Progenitor cell of endocrine pancreas (in vitro differentiated cells): ENCODE measurements around the gene VARS2. TPM values are rescaled to one million over a fixed set of nuclear protein-coding genes. Genes with fewer than 3 reads are reported as not detected.
A peak's percentile ranks its signal among the peaks of the same experiment; 100 is the strongest.

Experiments
- DNase-seq: peaks from one replicate; pipeline ENCODE4 v3.0.0; 2021; ENCODE audit warnings: low spot score; ENCODE audit not compliant: unreplicated experiment
- H3K27ac Mint-ChIP-seq: 2 replicates; pipeline ENCODE4 v1.8.0; 2021; ENCODE audit warnings: mild to moderate bottlenecking, moderate library complexity, mixed read lengths
- H3K27me3 Mint-ChIP-seq: 2 replicates; pipeline ENCODE4 v1.8.0; 2021; ENCODE audit warnings: mixed read lengths
- H3K36me3 Mint-ChIP-seq: 2 replicates; pipeline ENCODE4 v1.8.0; 2022; ENCODE audit warnings: mixed read lengths; ENCODE audit not compliant: insufficient read depth
- H3K4me1 Mint-ChIP-seq: 2 replicates; pipeline ENCODE4 v1.8.0; 2021; ENCODE audit warnings: low read depth, mixed read lengths
- H3K4me3 Mint-ChIP-seq: 2 replicates; pipeline ENCODE4 v1.8.0; 2021; ENCODE audit warnings: low read depth, mild to moderate bottlenecking, moderate library complexity, mixed read lengths
- H3K9me3 Mint-ChIP-seq: 2 replicates; pipeline ENCODE4 v1.8.0; 2021; ENCODE audit warnings: low read depth, mixed read lengths
- CTCF ChIP-seq: fragments of 200-600 bp; sonication (generic); IDR thresholded peaks from one replicate; pipeline ENCODE4 v1.5.0; 2021; ENCODE audit warnings: antibody characterized with exemption, mild to moderate bottlenecking; ENCODE audit not compliant: unreplicated experiment
- total RNA-seq: library from RNA; stranded (reverse); gene quantifications from 2 replicates; pipeline ENCODE4 v1.2.1, GENCODE V29; 2021

Gene VARS2
- total RNA-seq, 1 donor from 2014 or later = 58.0 TPM

DNA sequence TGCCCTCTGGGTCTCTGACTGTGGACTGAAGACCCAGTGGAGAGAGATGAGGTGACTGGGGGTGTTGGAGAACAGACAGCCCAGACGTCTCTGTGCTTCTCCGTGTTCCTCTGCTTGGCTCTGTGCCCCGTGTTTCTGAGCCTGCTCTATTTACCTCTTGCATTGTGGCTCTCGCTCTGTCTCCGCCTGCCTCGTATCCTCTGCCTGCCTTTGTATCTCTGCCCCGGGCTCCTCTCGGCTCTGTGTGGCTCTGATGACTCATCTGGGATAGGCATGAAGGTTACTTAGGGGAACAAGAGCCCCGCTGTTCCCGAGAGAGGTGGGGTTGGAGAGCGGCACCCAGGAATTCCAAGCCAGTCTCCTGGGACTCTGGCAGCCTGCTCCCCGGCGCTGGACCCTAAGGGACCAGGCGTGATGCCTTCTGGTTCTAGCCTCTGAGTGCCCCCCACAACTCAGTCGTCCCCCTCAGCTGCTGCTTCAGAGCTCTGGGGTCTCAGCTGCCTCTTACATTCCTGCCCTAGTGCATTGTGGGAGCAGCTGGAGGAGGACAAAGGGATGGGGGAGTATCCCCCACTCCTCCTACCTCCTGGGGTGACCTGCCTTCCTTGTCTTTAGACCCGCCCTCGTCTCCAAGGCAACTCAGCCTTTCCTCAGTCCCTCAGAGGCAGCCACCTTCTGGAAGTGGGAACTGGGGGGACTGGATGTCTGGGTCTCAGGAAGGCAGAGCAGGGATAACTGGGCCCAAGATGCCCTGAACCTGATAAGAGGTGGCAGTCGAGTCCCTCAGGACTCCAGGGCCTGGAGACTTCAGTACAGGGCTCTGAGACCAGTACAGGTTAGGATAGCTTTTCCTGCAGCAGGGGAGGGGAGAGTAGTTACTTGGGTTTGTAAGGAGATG lies 27.8 kb upstream of the VARS2 start:
- peaks cover 8% of the 10 kb centered on the region for H3K36me3 Mint-ChIP-seq
- H3K27ac Mint-ChIP-seq = peak overlapping the region; percentile 95
- TF ChIP-seq CTCF = no peak
- H3K27me3 Mint-ChIP-seq = peaks cover 3% of the 10 kb centered on the region
- no peak for DNase-seq
- H3K4me3 Mint-ChIP-seq = peak overlapping the region; percentile 84
- no peaks in the 10 kb centered on the region for H3K9me3 Mint-ChIP-seq
- H3K4me1 Mint-ChIP-seq = peaks cover 42% of the 10 kb centered on the region

- Mint-ChIP-seq H3K9me3 (no peaks in the 10 kb centered on the region), H3K27ac (peak overlapping the region; percentile 95), H3K27me3 (no peaks in the 10 kb centered on the region), H3K4me1 (peaks cover 36% of the 10 kb centered on the region), H3K36me3 (peaks cover 8% of the 10 kb centered on the region), H3K4me3 (no peak overlapping the region)
- TF ChIP-seq CTCF = no peak
- no peak for DNase-seq
Observed at GRCh38 chr6:30886897-30887255, 27.2 kb upstream of the VARS2 start.

GRCh38 chr6:30887901-30888815 lies 25.9 kb upstream of the VARS2 start:
- Mint-ChIP-seq H3K4me3 (no peak overlapping the region), H3K27ac (peak overlapping the region; percentile 33), H3K9me3 (no peaks in the 10 kb centered on the region), H3K4me1 (peaks cover 24% of the 10 kb centered on the region), H3K27me3 (no peaks in the 10 kb centered on the region), H3K36me3 (peaks cover 14% of the 10 kb centered on the region)
- TF ChIP-seq CTCF = no peak
- no peak for DNase-seq

GRCh38 chr6:30888816-30889495 lies 25.1 kb upstream of the VARS2 start:
- no peaks in the 10 kb centered on the region for H3K9me3 Mint-ChIP-seq
- H3K27me3 Mint-ChIP-seq = no peaks in the 10 kb centered on the region
- no peak for TF ChIP-seq CTCF
- peaks cover 19% of the 10 kb centered on the region for H3K4me1 Mint-ChIP-seq
- H3K36me3 Mint-ChIP-seq = peaks cover 14% of the 10 kb centered on the region
- H3K27ac Mint-ChIP-seq = no peak overlapping the region
- DNase-seq = no peak
- H3K4me3 Mint-ChIP-seq = no peak overlapping the region

DNA sequence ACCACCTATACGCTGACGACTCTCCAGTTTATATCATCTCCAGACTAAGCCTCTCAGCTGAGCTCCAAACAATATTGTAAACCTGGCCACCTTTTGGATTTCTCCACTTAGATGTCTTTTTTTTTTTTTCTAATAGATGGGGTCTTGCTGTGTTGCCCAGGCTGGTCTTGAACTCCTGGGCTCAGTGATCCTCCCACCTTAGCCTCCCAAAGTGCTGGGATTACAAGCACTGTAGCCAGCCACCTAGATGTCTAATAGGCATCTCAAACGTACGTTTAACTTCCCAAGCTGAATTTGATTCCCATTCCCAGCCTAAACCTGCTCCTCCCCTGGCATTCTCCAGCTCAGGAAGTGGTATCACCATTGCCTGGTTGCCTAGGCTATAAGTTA lies 24.5 kb upstream of the VARS2 start:
- Mint-ChIP-seq H3K4me1 (peaks cover 19% of the 10 kb centered on the region), H3K27me3 (no peaks in the 10 kb centered on the region), H3K4me3 (no peak overlapping the region), H3K36me3 (peaks cover 14% of the 10 kb centered on the region), H3K9me3 (no peaks in the 10 kb centered on the region), H3K27ac (peak overlapping the region; percentile 43)
- no peak for DNase-seq
- TF ChIP-seq CTCF = no peak
